HepG2 (cell line): Measurements from ENCODE around the gene ALDH18A1. TPM values are rescaled to one million over a fixed set of nuclear protein-coding genes. Genes with fewer than 3 reads are reported as not detected.

Source experiments
- ATAC-seq: fragments of 200-7000 bp; cut with Tn5 transposase; 3 replicates; pipeline ENCODE4 v1.9.1; 2020; ENCODE audit warnings: mild to moderate bottlenecking, moderate library complexity
- BruUV-seq: library from RNA; stranded (reverse); fragments of 400-500 nt; replicated peaks from 2 replicates; lab custom pipeline; 2021; lab: Mats Ljungman, UMichigan
- CTCF ChIA-PET: fragments of 300-600 bp; formaldehyde crosslinking; extraction: SDS; loops from one replicate; lab custom pipeline; 2021; ENCODE audit warnings: low total read pairs, inconsistent platforms, low intra/inter-chr PET ratio; lab: Yijun Ruan, JAX
- POLR2A ChIA-PET: fragments of 350-600 bp; sonication (Branson Sonifier 250); formaldehyde crosslinking; loops from one replicate; lab custom pipeline; 2020; ENCODE audit warnings: antibody characterized with exemption, inconsistent platforms; lab: Yijun Ruan, JAX
- DNase-seq: peaks from one replicate; pipeline ENCODE4 v3.0.0-alpha.2; 2015; ENCODE audit warnings: low spot score
- FAIRE-seq: peaks from 3 replicates; lab custom pipeline; 2011; peaks lifted over from hg19 to GRCh38; lab: Jason Lieb, UNC
- H2AFZ ChIP-seq: one replicate; pipeline ENCODE4 v1.6.1; 2011; ENCODE audit warnings: low read length, inconsistent platforms
- H3K27ac ChIP-seq: fragments of 300-600 bp; 3 replicates; pipeline ENCODE4 v1.8.0; 2011; ENCODE audit warnings: mixed run types, mild to moderate bottlenecking, mixed read lengths, low read length, inconsistent platforms; ENCODE audit not compliant: insufficient read depth; ENCODE audit errors: extremely low read length
- H3K27me3 ChIP-seq, 2 experiments: fragments of 200-600 bp in 1 of 2; 2 replicates in 1 of 2; 3 replicates in 1 of 2; pipeline versions ENCODE4 v1.6.0 to v1.8.0; 2011; ENCODE audit warnings: low read length in 2 of 2, mild to moderate bottlenecking in 2 of 2, moderate library complexity in 2 of 2, inconsistent platforms in 1 of 2; ENCODE audit not compliant: insufficient read depth in 2 of 2, control insufficient read depth in 1 of 2
- H3K36me3 ChIP-seq, 2 experiments: fragments of 200-600 bp in 1 of 2; replicated peaks in 1 of 2; 2 replicates in 1 of 2; 3 replicates in 1 of 2; pipeline versions ENCODE4 v1.5.1 to v1.8.0; 2011; ENCODE audit warnings: low read length in 2 of 2, inconsistent platforms in 1 of 2; ENCODE audit not compliant: insufficient read depth in 2 of 2, control insufficient read depth in 1 of 2
- H3K4me1 ChIP-seq: 2 replicates; pipeline ENCODE4 v1.5.1; 2012; ENCODE audit warnings: low read length, inconsistent platforms; ENCODE audit not compliant: insufficient read depth
- H3K4me2 ChIP-seq: 2 replicates; pipeline ENCODE4 v1.6.0; 2011; ENCODE audit warnings: low read depth, low read length, inconsistent platforms
- H3K4me3 ChIP-seq, 3 experiments: fragments of 200-600 bp in 1 of 3; sonication (generic), shearing (Covaris generic) in 1 of 3; replicated peaks in 1 of 3; 2 replicates each; pipeline ENCODE4 v1.5.1; 2011 to 2016; ENCODE audit warnings: low read length in 3 of 3, inconsistent platforms in 2 of 3, low read depth in 2 of 3, mild to moderate bottlenecking in 2 of 3, control low read depth in 1 of 3, mixed read lengths in 1 of 3; ENCODE audit not compliant: insufficient read depth in 1 of 3
- H3K79me2 ChIP-seq: one replicate; pipeline ENCODE4 v1.6.1; 2011; ENCODE audit warnings: low read length, inconsistent platforms; ENCODE audit not compliant: insufficient read depth
- H3K9ac ChIP-seq: 2 replicates; pipeline ENCODE4 v1.6.0; 2011; ENCODE audit warnings: mild to moderate bottlenecking, low read depth, low read length, inconsistent platforms; ENCODE audit not compliant: insufficient read depth
- H3K9me3 ChIP-seq: 2 replicates; pipeline ENCODE4 v1.5.1; 2012; ENCODE audit warnings: mild to moderate bottlenecking, low read length
- H4K20me1 ChIP-seq: 2 replicates; pipeline ENCODE4 v1.6.0; 2011; ENCODE audit warnings: inconsistent platforms, mild to moderate bottlenecking, low read length, moderate library complexity; ENCODE audit not compliant: insufficient read depth
- E2F2 ChIP-seq: sonication (generic); formaldehyde crosslinking; IDR thresholded peaks from 2 replicates; pipeline ENCODE4 v1.4.0; 2020; ENCODE audit warnings: missing genetic modification reagents, borderline replicate concordance
- KLF16 ChIP-seq, 2 experiments: sonication (generic) in 1 of 2; formaldehyde crosslinking in 1 of 2; IDR thresholded peaks; 2 replicates each; pipeline versions ENCODE4 v1.6.1 to v1.8.0; 2016 to 2023; ENCODE audit warnings: missing genetic modification reagents in 2 of 2, missing compliant biosample characterization in 1 of 2
- NR0B2 ChIP-seq: sonication (generic); formaldehyde crosslinking; IDR thresholded peaks from 2 replicates; pipeline ENCODE4 v1.4.0; 2020; ENCODE audit warnings: mild to moderate bottlenecking, missing genetic modification reagents
- PHF20 ChIP-seq: sonication (generic); formaldehyde crosslinking; IDR thresholded peaks from 2 replicates; pipeline ENCODE4 v1.5.0; 2020; ENCODE audit warnings: mild to moderate bottlenecking, missing genetic modification reagents
- THAP7 ChIP-seq: sonication (generic); formaldehyde crosslinking; IDR thresholded peaks from 2 replicates; pipeline ENCODE4 v1.8.1; 2023; ENCODE audit warnings: mild to moderate bottlenecking, missing genetic modification reagents
- ZBTB38 ChIP-seq: sonication (generic); formaldehyde crosslinking; IDR thresholded peaks from 2 replicates; pipeline ENCODE4 v1.5.1; 2020; ENCODE audit warnings: mild to moderate bottlenecking, missing genetic modification reagents
- ZBTB44 ChIP-seq: sonication (generic); formaldehyde crosslinking; IDR thresholded peaks from 2 replicates; pipeline ENCODE4 v1.4.0; 2020; ENCODE audit warnings: missing genetic modification reagents
- ZNF318 ChIP-seq: sonication (generic); formaldehyde crosslinking; IDR thresholded peaks from 2 replicates; pipeline ENCODE4 v1.4.0; 2020; ENCODE audit warnings: mild to moderate bottlenecking, missing genetic modification reagents
- ZNF501 ChIP-seq: sonication (generic); formaldehyde crosslinking; IDR thresholded peaks from 2 replicates; pipeline ENCODE4 v1.5.1; 2020; ENCODE audit warnings: mild to moderate bottlenecking, moderate library complexity, missing genetic modification reagents
- ZNF792 ChIP-seq: IDR thresholded peaks from 2 replicates; pipeline ENCODE4 v1.6.1; 2016
- WGBS: methylation state at CpG from one replicate; pipeline ENCODE4 v1.1.6; 2017; ENCODE audit warnings: low lambda C conversion rate; 5-methylcytosine and 5-hydroxymethylcytosine counted together
- in situ Hi-C: cut with HindIII; loops from 2 replicates; pipeline ENCODE4 v1.10.0; 2017; ENCODE audit warnings: low pct_unique_long_range_greater_than_20kb; ENCODE audit not compliant: extremely low pct_ligation_motif_present
- intact Hi-C: fragments of 100-400 bp; cut with micrococcal nuclease; formaldehyde crosslinking; loops from one replicate; pipeline ENCODE4 v1.10.0; 2022; ENCODE audit not compliant: unreplicated experiment
- polyA plus RNA-seq, 8 experiments: library from polyadenylated mRNA; depleted of rRNA in 3 of 8; stranded (reverse) in 7 of 8; unstranded in 1 of 8; fragments of >200 nt; fragmentation: Illumina TruSeq in 4 of 8; extraction: Trizol in 4 of 8; gene quantifications; 2 replicates each; pipeline versions ENCODE4 v1.2.1 to v1.2.3, GENCODE V29; 2011 to 2016; ENCODE audit warnings: low read depth in 4 of 8, missing spikeins in 1 of 8, mixed read lengths in 1 of 8; ENCODE audit not compliant: insufficient read depth in 1 of 8
- total RNA-seq, 5 experiments: library from RNA; depleted of rRNA; stranded (reverse); fragments of >200 nt; fragmentation: Illumina TruSeq; extraction: Trizol; gene quantifications; 2 replicates each; pipeline ENCODE4 v1.2.3, GENCODE V29; 2016; ENCODE audit warnings: low read depth in 1 of 5

The ALDH18A1 gene
- total and polyA plus RNA-seq, 2 of the 13 experiments (the other 11 are each of a cell fraction or from before 2014, with no cell fraction given), result 180 to 263 TPM

- TF ChIP-seq ZBTB44 (CRISPR knock-in tag), result no peak
These were observed 21.2 kb downstream of the ALDH18A1 start (continued) for GRCh38 chr10:95635319-95635733.

GRCh38 chr10:95628786-95629185, 27.7 kb downstream of the ALDH18A1 start:
- DNase-seq, result no peak
- Histone ChIP-seq H2AFZ (no peak overlapping the region), H3K27me3 (no peaks in the 10 kb centered on the region), H3K79me2 (no peaks in the 10 kb centered on the region), H3K4me2 (no peak overlapping the region), H3K4me1 (peaks cover 29% of the 10 kb centered on the region), H3K9ac (no peak overlapping the region), H3K9me3 (no peaks in the 10 kb centered on the region), H3K36me3 (peaks cover 30 to 95% of the 10 kb centered on the region in 2 experiments), H3K27ac (no peak overlapping the region), H3K4me3 (no peak overlapping the region), H4K20me1 (no peaks in the 10 kb centered on the region)
- in situ Hi-C loops (no loop called here), intact Hi-C loops (no loop called here)
- CTCF ChIA-PET, result no interaction called here
- no peak for FAIRE-seq
- no TSS peak for BruUV-seq
- peak; percentile 50; the same call in 2 of the 3 replicates for ATAC-seq
- POLR2A ChIA-PET, result no interaction called here
- 94% methylated on average over 1 of the region's 1 CpG for WGBS
- no peak for TF ChIP-seq PHF20 (CRISPR knock-in tag)
- TF ChIP-seq ZNF501, result no peak
- no peak for TF ChIP-seq KLF16 (CRISPR knock-in tag; IDR thresholded peaks at IDR 0.05)
- TF ChIP-seq ZNF318, result no peak
- no peak for TF ChIP-seq ZNF792 (CRISPR knock-in tag)
- no peak for TF ChIP-seq E2F2 (CRISPR knock-in tag)
- no peak for TF ChIP-seq NR0B2 (CRISPR knock-in tag)
- TF ChIP-seq ZBTB38 (CRISPR knock-in tag), result no peak
- TF ChIP-seq THAP7 (CRISPR knock-in tag), result no peak
